Left lung (tissue), 10 donors: ENCODE data around the gene NSUN3. TPM values are rescaled to one million over a fixed set of nuclear protein-coding genes. Genes with fewer than 3 reads are reported as not detected.

ENCODE experiments used
- ATAC-seq: fragments of 200-7000 bp; cut with Tn5 transposase; one replicate; pipeline ENCODE4 v1.9.1; 2020; ENCODE audit warnings: moderate library complexity
- DNase-seq, 4 donors: peaks; one replicate each; pipeline ENCODE4 v3.0.0-alpha.2; 2013 to 2020
- H3K27ac ChIP-seq, 2 donors: fragments of 200-600 bp; sonication (generic) in 1 of 2; one replicate each; pipeline versions ENCODE4 v1.5.0 to v1.8.0; 2020 to 2021
- H3K27me3 ChIP-seq, 2 donors: fragments of 200-600 bp; sonication (generic) in 1 of 2; one replicate each; pipeline versions ENCODE4 v1.5.0 to v1.8.0; 2020 to 2021
- H3K36me3 ChIP-seq, 2 donors: fragments of 200-600 bp; sonication (generic) in 1 of 2; one replicate each; pipeline versions ENCODE4 v1.5.0 to v1.8.0; 2020 to 2021
- H3K4me1 ChIP-seq, 2 donors: fragments of 200-600 bp; one replicate each; pipeline ENCODE4 v1.8.0; 2021
- H3K4me3 ChIP-seq, 2 donors: fragments of 200-600 bp; sonication (generic) in 1 of 2; one replicate each; pipeline versions ENCODE4 v1.5.0 to v1.8.0; 2020 to 2021; ENCODE audit warnings: mild to moderate bottlenecking in 1 of 2
- H3K9me3 ChIP-seq, 2 donors: fragments of 200-600 bp; sonication (generic) in 1 of 2; one replicate each; pipeline versions ENCODE4 v1.5.0 to v1.8.0; 2020 to 2021
- intact Hi-C, 2 donors: fragments of 100-400 bp; cut with DNase I; formaldehyde crosslinking; loops; one replicate each; pipeline versions ENCODE4 v1.11.2 to v1.14.2; 2022
- polyA plus RNA-seq, 6 donors: library from polyadenylated mRNA; unstranded; fragments of 120-200 nt; gene quantifications; one replicate each; pipeline ENCODE4 v1.2.1, GENCODE V29; 2013; ENCODE audit not compliant: insufficient read length in 6 of 6
- total RNA-seq, 2 donors: library from RNA; stranded (reverse); fragmentation: NEBNext Ultra II Directional; extraction: Animal tissue kit (Norgen Biotek cat#: 25700); gene quantifications; one replicate each; pipeline ENCODE4 v1.2.1, GENCODE V29; 2021
- TF ChIP-seq, protein P1 (sequence below), 2 donors: fragments of 200-600 bp; sonication (generic) in 1 of 2; IDR thresholded peaks; one replicate each; pipeline versions ENCODE4 v1.5.0 to v1.8.0; 2021; ENCODE audit warnings: antibody characterized with exemption in 2 of 2
- donor health status: DM: no; HTN: yes; CAD: no.
- donor health status: DM: no; HTN: no; CAD: no.

NSUN3 gene
- total and polyA plus RNA-seq, 8 donors: 13.4 to 18.8 (median 16.3) TPM

DNA sequence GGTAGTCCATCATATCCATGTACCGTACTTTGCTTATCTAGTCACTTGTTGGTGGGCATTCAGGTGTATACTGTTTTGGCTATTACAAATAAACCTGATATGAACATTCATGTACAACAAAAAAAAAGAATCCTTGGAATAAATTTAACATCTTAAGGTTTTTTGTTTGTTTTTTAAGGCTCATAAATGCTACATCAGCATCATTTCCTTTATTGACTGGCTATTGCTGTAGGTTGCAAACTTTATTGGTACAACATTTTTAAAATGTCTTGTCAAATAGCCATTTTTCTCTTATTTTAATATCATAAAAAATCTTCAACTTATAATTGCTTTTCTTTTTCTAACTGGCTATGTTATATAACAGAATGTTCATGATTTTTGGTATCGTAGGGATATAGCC, 16.3 kb upstream of the NSUN3 start:
- H3K27ac ChIP-seq: no peak overlapping the region
- no peak overlapping the region for H3K4me3 ChIP-seq
- H3K27me3 ChIP-seq: no peaks in the 10 kb centered on the region
- TF ChIP-seq, protein P1, sequence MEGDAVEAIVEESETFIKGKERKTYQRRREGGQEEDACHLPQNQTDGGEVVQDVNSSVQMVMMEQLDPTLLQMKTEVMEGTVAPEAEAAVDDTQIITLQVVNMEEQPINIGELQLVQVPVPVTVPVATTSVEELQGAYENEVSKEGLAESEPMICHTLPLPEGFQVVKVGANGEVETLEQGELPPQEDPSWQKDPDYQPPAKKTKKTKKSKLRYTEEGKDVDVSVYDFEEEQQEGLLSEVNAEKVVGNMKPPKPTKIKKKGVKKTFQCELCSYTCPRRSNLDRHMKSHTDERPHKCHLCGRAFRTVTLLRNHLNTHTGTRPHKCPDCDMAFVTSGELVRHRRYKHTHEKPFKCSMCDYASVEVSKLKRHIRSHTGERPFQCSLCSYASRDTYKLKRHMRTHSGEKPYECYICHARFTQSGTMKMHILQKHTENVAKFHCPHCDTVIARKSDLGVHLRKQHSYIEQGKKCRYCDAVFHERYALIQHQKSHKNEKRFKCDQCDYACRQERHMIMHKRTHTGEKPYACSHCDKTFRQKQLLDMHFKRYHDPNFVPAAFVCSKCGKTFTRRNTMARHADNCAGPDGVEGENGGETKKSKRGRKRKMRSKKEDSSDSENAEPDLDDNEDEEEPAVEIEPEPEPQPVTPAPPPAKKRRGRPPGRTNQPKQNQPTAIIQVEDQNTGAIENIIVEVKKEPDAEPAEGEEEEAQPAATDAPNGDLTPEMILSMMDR (IDR thresholded peaks at IDR 0.05): no peak
- intact Hi-C loops: no loop called here
- DNase-seq (no peak), ATAC-seq (no peak)
- H3K9me3 ChIP-seq: peaks cover 0 to 1% of the 10 kb centered on the region in 2 donors
- H3K4me1 ChIP-seq: no peaks in the 10 kb centered on the region
- peaks cover 0 to 17% of the 10 kb centered on the region in 2 donors for H3K36me3 ChIP-seq

DNA sequence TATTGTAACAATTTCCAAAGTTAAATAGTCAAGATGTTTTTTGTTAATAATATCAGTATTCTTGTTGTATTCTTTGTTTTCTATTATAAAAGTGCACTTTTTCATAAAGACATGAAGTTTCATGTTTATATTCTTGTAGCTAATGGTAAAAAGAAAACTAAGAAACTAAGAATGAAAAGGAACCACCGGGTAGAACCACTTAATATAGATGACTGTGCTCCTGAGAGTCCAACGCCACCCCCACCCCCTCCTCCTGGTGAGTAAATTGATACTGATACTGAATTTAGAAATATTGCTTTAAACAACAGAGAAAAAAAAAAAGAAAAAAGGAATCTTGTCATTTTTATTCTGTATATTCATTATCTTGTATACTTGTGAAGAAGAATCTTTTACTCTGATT, 13.6 kb upstream of the NSUN3 start:
- no peak for ATAC-seq
- Histone ChIP-seq H3K4me1 (no peaks in the 10 kb centered on the region), H3K9me3 (no peaks in the 10 kb centered on the region), H3K27ac (no peak overlapping the region), H3K27me3 (no peaks in the 10 kb centered on the region), H3K36me3 (peaks cover 0 to 11% of the 10 kb centered on the region in 2 donors), H3K4me3 (no peak overlapping the region)
- TF ChIP-seq, protein P1 (IDR thresholded peaks at IDR 0.05): no peak
- no peak for DNase-seq
- intact Hi-C loops: no loop called here

DNA sequence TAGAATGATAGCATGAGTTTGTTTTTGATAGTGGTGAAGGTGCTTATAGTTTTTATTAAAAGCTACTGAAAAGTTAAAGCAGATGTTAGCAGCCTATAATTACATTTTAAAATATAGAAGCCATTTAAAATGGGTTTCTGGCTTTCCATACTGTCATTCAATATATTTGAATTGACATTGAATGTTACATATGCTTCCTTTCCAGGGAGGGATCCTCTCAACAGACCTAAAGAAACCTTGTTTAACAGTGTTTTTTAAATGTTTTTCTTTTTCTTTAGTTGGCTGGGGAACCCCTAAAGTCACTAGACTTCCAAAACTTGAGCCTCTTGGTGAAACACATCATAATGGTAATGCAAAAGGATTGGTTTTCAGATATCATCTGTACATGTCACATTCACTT, 12.3 kb upstream of the NSUN3 start:
- no peak for DNase-seq
- Histone ChIP-seq H3K36me3 (no peaks in the 10 kb centered on the region), H3K27ac (no peak overlapping the region), H3K4me3 (no peak overlapping the region), H3K9me3 (no peaks in the 10 kb centered on the region), H3K4me1 (no peaks in the 10 kb centered on the region), H3K27me3 (no peaks in the 10 kb centered on the region)
- intact Hi-C loops: no loop called here
- TF ChIP-seq, protein P1 (IDR thresholded peaks at IDR 0.05): no peak
- ATAC-seq: no peak

DNA sequence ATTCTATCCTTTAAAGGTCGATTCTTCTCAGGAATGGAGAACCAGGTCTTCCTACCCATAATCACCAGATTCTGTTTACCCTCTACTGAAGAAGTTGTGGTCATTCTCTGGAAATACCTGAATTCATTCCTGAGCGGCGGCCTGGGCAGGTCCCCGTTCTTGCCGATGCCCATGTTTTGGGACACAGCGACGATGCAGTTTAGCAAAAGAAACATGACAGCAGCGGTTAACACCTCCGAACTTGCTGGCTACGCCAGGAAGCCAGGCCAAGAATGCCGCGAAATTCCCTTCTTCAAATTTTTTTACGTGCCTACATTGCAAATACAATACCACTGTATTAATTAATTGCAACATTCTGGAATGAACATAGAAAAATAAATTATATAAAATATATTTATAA, 1.6 kb upstream of the NSUN3 start:
- intact Hi-C loops: no loop called here
- no peak overlapping the region for H3K27ac ChIP-seq
- H3K36me3 ChIP-seq: peaks cover 0 to 12% of the 10 kb centered on the region in 2 donors
- no peak for DNase-seq
- peaks cover 21 to 35% of the 10 kb centered on the region in 2 donors for H3K4me1 ChIP-seq
- TF ChIP-seq, protein P1 (IDR thresholded peaks at IDR 0.05): no peak
- no peak for ATAC-seq
- H3K27me3 ChIP-seq: no peaks in the 10 kb centered on the region
- H3K9me3 ChIP-seq: no peaks in the 10 kb centered on the region
- no peak overlapping the region for H3K4me3 ChIP-seq

DNA sequence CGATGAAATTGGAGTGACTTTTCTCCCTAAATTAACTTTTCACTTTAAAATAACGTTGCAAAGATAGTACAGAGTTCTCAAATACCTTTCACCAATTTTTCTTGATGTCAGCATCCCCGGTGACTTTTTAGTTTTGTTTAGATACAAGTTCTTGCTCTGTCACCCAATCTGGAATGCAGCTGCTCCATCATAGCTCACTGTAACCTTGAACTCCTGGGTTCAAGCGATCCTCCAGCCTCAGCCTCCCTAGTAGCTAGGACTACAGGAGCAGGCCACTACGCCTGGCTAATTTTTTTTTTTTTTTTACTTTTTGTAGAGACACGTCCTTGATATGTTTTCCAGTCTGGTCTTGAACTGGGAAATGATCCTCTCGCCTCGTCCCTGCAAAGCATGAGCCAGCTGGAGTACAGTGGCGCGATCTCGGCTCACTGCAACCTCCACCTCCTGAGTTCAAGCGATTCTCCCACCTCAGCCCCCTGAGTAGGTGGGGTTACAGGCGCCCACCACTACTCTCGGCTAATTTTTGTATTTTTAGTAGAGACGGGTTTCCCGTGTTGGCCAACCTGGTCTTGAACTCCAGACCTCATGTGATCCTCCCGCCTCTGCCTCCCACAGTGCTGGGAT, 747 bp downstream of the NSUN3 start:
- ATAC-seq (no peak), DNase-seq (no peak)
- Histone ChIP-seq H3K36me3 (peaks cover 0 to 26% of the 10 kb centered on the region in 2 donors), H3K27me3 (no peaks in the 10 kb centered on the region), H3K9me3 (no peaks in the 10 kb centered on the region), H3K4me3 (peak overlapping the region; percentile 48 to 56), H3K4me1 (peaks cover 30 to 42% of the 10 kb centered on the region in 2 donors), H3K27ac (peak overlapping the region; percentile 95 to 97)
- TF ChIP-seq, protein P1 (IDR thresholded peaks at IDR 0.05): no peak
- intact Hi-C loops: no loop called here
